Activated CD4-positive, alpha-beta T cell treated with anti-CD3 and anti-CD28 coated beads for 1 hour (primary cell): ENCODE results near the gene AANAT.

Source experiments
- DNase-seq: peaks from one replicate; pipeline ENCODE4 v3.0.0-alpha.2; 2020

AANAT gene

DNA sequence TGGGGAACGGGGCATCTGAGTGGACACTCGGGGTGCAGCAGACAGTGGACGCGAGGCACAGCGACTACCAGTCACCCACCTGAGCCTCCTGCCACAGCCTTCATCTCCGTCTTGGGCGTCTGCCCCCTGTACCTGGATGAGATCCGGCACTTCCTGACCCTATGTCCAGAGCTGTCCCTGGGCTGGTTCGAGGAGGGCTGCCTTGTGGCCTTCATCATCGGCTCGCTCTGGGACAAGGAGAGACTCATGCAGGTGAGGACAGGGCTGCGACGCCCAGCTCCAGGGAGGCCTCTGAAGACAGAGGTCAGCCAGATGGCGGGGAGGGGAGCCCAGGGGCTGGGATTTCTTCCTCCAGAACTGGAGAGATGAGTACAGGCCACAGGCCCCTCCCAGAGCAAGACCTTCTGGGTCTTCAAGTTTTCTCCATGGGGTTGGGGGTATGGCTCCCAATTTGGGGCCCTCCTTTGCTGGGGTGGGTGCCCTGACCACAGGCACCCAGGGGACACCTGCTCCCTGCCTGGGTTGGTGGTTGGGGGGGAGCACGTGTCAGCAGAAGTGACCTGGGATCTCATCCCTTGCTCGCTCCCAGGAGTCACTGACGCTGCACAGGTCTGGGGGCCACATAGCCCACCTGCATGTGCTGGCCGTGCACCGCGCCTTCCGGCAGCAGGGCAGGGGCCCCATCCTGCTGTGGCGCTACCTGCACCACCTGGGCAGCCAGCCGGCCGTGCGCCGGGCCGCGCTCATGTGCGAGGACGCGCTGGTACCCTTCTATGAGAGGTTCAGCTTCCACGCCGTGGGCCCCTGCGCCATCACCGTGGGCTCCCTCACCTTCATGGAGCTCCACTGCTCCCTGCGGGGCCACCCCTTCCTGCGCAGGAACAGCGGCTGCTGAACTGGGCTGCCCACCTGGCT, 1.9 kb downstream of the AANAT start:
- no peak for DNase-seq

DNA sequence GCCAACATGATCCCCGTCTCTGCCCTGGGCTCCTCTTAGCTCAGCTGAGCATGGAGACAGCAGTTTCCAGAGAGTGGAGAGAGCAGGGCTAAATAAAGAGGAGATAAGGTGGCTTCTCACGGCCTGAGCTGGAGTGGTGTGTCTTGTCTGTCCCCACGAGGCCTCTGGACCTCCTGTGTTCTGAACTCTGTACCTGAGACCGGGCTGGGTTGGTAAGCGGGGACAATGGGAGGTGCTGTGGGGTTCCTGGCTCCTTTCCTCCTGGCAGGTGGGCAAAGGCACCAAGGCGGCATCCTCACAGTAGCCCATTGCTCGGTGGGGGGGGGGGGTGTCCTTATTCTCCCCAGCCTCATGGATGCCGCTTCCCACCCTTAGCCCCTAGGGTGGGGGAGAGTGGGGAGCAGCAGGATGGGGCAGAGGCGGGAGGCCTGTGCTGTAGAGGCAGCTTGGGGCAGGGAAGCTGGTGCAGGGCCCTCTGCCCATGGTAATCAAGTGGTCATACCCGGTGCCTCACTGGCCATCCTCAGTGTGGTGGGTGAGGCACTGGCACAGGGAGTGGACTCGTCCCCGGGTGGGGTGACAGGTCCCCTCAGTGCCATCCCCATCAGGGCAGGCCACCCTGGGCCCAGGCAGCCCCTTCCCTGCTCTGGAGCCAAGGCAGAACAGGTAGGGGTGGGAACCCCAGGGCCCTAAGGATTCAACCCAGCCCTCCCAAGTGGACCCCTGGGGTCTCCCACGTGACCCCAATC, 2.8 kb downstream of the AANAT start:
- DNase-seq: no peak

DNA sequence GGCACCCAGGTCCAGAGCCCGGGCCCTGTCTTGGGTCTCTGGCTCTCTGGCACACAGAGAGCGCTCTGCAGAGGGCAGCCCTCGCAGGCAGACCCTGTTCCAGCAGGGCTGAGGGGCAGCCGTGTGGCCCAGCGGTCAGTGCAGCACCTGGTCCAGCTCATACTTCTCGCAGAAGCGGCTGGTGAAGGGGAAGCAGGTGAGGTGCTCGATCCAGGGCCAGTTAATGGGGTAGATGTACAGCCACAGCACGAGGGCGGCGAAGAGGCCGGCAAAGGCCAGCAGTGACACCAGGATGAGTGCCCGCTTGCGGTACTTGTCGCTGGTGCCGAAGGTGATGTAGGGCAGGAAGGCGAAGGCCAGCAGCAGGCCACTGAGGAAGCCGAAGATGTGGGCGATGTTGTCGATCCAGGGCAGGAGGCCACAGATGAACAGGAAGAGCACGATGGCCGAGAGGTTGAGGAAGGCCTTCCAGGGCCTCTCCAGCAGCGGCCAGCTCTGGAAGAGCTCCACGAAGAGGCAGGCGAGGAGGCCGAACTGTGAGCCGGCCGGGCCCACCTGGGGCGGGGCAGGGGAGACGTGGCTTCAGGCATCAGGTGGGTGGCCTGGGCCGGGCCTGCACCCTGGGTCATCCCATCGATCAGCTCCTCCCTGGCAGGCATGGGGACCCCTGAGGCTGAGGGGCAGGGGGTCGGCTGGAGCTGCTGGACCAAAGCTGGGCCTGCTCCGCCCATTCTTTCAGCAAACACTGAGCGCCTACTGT, 4.3 kb downstream of the AANAT start:
- no peak for DNase-seq

DNA sequence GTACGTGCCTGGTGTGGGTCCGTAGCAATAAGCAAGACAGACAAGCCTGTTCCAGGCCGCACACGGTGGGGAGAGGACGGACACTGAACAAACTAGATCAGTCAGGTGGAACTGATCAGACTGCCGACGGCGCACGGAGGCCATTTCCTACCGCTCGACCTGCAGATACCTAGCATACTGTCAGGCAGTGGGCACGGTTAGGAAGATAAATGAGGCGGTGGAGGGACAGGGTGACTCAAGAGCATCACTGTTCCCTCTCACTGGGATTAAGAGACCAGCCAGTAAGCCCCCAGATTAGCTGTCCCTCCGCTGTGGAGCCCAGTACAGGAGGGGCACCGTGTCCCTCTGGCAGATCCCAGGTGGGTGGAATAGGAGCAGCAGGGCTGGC, 4.8 kb downstream of the AANAT start:
- no peak for DNase-seq

DNA sequence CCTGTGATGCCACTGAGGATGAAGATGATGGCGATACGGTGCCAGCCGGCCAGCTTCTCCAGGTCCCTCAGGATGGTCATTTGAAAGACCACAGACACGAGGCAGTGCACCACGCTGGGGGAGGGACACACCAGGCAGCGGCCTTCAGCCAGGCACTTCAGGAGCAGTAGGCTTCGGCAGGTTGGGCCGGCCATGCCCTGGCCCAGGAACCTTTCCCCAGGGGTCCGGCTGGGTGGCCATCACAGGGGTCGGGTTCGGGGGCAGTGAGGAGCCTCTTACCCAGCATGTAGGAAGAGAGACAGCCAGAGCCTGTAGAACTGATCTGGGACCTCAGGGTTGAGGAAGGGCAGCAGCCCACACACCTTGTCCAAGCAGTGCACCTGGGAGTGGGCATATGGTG, 5.3 kb downstream of the AANAT start:
- DNase-seq: no peak

DNA sequence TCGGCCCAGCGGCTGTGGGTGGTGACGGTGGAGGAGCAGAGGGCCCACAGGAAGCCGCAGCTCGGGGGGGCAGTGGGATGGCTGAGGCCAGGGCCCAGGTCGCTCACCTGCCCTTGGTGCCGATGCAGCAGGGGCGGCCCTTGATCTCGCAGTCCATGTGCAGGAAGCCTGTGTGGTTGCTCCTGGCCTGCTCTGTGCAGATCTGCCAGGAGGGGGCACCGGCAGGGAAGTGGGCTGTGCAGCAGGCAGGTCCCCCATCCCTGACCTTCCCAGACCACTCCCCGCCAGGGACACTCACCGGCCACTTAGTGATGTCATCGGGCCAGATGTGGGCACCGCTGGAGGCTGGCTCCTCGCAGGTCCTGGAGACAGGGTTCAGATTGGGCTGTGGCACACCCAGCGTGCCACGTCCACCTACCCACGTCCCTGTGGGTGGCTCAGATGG, 6.2 kb downstream of the AANAT start:
- no peak for DNase-seq

DNA sequence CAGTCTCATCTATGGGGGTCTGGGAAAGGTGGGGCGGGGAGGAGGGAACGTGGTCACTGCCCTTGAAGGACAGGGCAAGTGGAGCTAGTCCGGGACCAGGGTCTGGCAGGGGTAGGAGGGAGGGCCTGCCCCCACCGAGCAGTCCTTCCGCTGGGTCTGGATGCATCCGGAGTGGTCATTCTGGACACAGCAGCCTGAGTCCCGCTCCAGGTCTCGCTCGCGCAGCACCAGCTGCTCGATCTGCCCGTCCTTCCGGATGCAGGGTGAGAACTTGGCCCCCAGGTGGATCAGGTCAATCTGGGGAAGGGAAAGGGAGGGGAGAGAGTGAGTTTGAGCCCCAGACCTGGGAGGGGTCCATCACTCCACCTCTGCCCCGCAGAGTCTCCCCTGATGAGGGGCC, 6.8 kb downstream of the AANAT start:
- no peak for DNase-seq

DNA sequence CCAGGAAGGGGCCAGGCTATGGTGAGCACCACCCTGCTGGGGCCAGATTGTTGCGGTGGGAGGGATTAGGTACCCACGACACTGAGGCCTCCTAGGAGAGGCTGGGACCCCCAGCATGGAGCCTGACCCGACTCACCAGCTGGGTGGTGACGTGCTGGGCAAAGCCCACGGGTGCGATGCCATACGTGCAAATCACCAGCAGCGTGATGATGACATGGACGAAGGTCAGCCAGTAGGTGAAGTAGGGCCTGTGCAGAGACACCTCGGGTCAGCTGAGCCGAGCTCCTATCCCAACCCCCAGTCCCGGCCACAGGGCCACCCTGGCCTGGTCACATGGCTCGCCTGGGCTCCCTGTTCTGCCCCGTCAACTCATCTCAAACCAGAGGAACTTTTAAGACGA, 7.5 kb downstream of the AANAT start:
- DNase-seq: no peak

DNA sequence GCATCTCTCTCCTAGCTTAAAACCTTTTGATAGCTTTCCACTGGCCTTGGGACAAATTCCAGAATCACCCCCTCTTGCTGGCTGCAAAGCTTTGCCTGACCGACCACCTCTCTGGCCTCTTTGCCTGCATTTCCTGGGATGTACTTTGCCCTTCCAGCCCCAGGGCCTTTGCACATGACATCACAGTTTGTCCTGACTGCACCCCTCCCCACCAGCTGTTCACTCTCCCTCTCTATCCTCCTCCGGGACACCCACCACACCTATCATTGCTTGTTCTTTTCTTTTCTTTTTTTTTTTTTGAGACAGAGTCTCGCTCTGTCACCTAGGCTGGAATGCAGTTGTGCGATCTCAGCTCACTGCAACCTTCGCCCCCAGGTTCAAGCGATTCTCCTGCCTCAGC, 7.9 kb downstream of the AANAT start:
- no peak for DNase-seq

DNA sequence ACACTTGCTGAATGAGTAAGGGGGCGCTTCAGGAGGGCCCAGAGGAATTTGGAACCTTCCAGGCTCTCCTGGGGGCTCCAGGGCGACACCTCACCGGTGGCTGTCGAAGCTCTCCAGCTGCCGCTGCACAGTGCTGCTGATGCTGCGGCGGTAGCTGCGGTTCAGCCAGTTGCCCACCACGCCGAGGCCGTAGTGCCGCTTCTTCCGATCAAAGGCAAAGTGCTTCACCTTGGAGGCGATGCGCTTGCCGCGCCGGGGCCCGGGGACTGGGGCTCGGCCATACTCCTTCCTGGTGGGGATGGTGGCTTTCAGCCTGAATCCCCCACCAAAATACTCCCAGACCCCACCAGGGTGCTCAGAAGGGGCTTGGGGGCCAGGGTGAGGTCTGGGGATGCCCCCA, 9.3 kb downstream of the AANAT start:
- DNase-seq: no peak

DNA sequence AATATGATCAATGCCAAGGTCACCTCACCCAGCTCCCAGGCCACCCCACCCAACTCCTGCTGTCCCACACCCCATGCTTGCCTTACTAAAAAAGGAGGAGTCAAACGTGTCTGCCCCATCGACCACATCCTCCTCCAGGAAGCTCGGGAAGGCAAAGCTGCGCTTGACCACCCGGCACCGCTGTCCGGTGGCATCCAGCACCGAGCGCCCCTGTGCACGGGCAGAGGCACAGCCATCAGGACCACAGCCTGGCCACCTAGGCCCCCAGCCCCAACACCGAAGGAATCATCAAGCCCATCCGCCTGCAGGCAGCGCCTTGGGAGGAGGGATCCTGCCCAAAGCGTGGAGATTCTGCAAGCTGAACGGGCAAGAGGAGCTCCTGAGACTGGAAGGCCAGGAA, 10.2 kb downstream of the AANAT start:
- no peak for DNase-seq

DNA sequence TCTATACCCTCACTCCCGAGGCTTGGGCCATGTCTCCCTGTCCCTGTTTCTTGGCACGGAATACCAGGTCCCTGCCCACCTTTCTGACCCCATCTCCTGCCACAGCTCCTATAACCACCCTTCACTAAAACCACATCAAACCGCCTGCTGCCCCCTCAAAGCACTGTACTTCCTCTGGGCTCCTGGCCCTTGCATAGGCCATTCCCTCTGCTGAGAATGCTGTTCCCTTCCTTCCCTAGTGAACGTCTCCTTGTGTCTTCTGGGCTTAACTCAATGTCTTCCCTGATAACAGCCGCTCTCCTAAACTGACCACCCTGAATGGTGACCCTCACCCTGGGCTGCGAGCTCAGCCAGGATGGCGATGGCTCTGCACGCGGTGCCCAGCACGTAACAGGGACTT, 10.7 kb downstream of the AANAT start:
- DNase-seq: no peak

DNA sequence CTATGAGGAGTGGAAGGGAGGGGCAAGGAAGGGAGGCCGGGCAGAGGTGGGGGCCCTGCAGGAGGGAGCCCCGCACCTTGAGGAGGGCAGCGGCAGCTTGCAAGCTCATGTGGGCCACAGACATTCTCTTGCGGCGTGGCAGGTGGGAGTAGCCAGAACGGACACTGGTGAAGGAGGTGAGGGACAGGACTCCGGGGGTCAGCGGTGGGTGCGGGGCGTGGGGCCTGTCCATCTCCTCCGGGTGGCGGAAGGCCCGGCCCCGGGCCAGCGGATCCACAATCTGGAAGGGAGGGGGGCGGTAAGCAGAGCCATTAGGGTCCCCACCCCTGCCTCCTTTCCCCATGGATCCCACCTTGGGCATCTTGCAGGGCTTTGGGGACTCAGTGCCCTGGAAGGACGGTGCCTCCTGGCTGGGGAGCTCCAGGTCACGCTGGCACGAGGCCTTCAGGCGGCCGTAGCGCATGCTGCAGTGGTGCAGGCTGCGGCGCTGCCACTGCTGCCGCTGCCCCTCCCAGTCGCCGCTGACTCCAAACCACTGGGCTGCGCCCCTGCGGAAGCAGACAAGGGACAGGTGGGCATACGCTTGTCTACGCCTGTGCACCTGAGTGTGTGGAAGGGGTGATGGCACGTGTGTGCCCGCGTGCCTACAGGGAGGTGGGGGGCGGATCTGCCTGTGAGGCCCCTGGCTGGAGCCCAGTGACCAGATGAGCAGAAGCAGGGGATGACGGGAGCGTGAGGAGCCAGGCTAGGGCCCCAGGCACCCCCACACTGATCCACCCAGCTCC, 11.5 kb downstream of the AANAT start:
- no peak for DNase-seq

DNA sequence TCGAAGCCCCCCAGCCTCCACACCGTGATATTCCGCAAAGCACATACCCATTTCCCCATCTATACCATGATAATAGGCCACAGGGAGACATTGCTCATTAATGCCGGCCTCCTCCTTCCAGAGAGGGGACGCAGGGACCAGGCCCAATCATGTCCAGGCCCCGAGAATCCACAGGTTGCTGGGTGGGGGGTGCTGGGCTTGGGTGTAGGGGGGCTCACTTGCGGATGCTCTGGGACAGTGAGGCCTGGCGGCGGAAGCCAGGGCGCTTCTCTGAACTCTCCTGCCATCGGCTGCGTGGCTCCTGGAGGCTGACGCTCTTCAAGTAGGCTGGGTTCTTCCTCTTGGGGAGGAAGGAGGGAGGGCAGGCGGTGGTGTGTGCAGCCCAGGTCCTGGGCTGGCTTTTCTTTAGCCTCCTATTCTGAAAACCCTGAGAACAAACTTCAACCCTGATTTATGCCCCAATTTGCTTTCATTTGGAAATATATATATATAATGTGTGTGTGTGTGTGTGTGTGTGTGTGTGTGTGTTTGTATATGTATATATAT, 12.2 kb downstream of the AANAT start:
- no peak for DNase-seq

DNA sequence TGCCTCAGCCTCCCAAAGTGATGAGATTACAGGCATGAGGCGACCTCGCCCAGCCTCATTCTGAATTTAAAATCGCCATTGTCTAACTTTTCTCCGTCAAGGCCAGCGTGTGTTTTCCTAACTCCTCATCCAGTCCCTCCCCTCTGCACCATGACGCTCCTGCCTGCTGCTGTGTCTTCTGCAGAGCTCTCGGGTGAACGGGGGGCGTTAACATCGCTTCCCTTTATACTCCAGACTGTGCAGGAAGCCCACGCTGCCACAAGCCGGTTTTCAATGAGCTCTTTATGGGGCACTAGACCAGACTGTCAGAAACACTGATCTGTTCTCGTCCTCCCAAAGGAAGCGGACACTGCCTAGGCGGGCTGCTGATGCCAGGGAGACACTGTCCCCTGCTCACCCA, 13.2 kb downstream of the AANAT start:
- no peak for DNase-seq

DNA sequence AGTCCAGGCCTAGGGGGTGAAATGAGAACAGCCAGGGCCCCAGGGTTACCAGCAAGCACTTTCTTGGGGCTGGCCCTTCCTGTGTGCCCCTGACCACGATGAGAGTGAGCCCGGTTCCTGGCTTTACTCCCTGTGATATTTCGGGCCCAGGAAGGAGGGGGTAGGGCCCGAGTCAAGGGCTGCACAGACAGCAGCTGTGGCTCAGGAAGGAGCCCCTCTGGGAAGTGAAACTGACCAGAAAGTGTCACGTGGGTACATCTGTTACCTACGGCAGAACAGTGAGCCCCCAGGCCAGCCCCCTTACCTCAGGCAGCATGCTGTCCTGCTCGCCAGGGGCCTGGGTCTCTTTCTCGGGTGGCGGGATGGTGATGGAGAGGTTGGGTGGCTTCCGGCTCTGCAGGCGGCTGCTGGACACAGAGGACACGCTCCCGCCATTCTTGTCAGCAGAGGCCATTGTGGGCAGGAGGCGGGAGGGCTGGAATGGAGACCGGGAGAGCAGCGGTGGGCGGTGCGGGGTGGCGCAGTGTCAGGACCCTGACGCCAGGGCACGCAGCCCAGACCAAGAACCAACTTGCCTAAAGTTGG, 13.8 kb downstream of the AANAT start:
- DNase-seq: no peak

DNA sequence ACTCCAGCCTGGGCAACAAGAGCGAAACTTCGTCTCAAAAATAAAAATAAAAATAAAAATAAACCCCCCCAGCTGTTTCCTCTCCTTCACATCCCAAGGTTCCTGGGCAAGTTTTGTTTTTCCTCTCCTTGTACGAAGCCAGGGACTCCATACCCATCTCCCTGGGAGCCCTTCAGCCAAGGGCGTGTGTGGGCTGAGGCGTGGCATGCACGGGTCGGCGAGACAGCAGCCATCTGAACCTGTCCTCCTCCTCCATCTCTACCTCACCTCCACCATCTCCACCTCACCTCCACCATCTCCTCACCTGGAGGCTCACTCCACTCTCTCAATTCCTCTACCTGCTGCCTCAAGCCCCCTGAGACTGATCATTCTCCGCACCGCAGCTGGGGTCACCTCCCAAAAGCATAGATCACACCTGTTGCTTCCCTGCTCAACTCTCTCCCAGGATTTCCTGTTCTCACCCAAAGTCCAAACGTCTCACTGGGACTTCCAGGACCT, 16.9 kb downstream of the AANAT start:
- no peak for DNase-seq

DNA sequence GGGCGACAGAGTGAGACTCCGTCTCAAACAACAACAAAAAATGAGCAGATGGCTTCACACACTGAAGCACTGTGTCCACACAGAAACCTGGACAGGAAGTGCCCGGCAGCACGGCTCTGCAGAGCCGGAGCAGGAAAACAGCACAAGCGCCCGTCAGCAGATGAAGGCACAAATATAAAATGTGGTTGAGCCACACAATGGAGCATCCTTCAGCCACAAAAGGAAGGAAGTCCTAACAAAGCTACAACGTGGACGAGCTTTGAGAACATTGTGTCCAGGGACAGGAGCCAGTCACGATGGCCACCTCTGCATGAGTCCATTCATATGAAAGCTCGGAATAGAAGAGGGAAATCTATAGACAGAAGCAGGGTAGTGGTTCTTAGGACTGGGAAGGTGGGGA, 18.2 kb downstream of the AANAT start:
- DNase-seq: no peak

DNA sequence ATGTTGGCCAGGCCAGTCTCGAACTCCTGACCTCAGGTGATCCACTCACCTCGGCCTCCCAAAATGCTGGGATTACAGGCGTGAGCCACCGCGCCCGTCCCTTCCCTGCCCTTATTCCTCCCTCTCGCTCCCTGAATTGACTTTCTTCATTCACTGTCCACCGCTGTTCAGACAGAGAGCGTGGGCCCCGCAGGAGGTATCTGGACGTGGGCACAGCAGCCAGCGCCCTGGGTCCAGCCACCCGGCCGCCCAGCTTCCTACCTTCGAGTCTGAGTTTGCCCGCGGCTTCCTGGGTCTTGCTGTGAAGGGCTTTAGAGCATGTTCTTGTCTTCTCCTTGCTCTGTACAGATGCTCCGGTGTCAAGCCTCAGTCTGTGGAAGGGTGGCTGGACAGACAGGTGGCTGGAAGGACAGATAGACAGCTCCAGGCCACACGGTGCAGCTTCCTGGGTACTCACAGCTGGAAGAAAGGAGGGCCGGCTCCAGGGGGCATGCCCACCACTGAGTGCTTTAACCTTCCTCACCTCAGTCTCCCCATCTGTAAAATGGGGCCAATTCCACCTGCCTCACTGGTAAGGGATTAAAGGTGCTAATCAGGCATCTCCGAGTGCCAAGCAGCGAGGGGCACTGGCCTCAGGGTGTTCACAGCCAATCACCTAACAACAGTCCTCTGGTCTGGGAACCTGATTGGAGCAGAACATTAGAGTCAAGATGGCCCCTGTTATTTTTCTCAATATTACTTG, 20.2 kb downstream of the AANAT start:
- no peak for DNase-seq

DNA sequence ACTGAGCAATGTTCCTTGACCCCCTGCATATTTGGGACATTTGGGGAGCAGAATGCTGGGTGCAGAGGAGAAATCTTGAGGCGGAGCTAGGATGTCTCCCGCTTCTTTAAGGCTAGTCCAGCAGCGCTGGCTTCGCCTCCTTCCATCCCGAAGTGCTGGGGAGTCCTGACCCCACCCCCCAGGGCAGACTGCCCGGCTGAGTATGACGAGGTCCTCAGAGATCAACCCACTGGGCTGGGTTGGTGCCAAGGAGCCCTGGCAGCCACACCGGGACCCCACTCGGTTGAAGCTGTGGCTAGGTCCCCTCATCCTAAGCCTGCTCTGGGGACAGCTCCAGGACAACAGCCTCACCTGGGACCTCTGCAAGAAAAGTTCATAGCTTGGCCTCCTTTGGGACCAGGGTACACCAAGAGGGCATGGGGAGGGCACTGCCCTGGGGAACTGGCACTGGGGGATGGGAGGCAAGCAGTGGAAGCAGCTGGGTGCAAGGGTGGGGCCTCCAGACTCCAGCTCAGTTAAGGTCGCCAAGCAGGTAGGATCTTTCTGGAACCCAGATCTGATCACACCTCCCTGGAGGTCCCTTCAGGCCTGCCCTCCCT, 22.8 kb downstream of the AANAT start:
- no peak for DNase-seq
